Measurements from ENCODE around the gene B4GALT5.
A peak's percentile ranks its signal among the peaks of the same experiment; 100 is the strongest.

The B4GALT5 gene

DNA sequence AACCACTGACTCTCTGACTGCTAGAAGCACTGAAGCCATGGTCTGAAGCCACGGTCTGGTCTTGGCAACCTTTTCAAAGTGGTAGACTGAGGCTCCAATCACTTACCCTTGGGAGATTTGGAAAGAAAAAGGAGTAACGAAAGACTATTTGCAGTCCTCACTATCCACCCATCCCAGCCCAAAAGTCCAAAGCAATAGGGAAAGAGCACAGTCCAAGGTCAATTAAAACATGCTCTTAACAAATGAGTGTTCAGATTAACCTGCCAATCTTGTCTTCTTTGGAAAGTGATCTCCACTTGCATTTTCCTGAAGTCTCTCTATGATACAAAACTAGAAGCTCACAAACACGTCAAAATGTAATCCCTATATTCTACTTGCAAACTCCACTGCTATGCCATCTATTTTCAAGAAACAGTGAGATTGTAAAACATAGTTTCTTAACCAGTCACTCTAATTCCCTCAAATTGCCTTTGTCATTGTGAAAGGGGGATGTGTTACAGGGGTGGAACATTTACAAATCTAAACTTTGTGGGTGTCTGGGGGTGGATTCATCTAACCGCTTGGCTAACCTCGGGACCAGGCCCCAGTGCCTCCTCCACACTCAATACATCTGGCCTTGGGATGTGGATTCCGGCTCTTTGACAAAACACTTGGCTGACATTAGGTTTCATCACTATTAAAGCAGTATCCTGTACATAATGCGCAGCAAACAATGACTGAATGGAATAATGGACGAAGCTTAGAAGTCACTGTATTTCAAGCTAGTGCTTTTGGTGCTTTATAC lies 56.4 kb downstream of the B4GALT5 start:
- ChIA-PET CTCF (interaction anchor here (1.0 to 1.2 kb wide), 2 partner anchors 22 to 42 kb away, joined by 3 to 4 read pairs; no protein-coding TSS in a partner anchor), POLR2A (no interaction called here)
- no peak for TF ChIP-seq CTCF (IDR thresholded peaks at IDR 0.05; ENCODE audit: insufficient read depth, low read length, missing control alignments)
- no peak overlapping the region for H3K4me3 ChIP-seq (ENCODE audit: low read depth, low read length)
- DNase-seq (ENCODE audit: low read depth, low spot score): no peak

GRCh38 chr20:49656304-49656703 lies 57.4 kb downstream of the B4GALT5 start:
- ChIA-PET CTCF (interaction anchor here (1.2 kb wide), 1 partner anchor 14 kb away, joined by 3 read pairs; no protein-coding TSS in a partner anchor), POLR2A (no interaction called here)
- H3K4me3 ChIP-seq (ENCODE audit: low read depth, low read length): no peak overlapping the region
- no peak for TF ChIP-seq CTCF (IDR thresholded peaks at IDR 0.05; ENCODE audit: insufficient read depth, low read length, missing control alignments)
- DNase-seq (ENCODE audit: low read depth, low spot score): no peak

- DNase-seq (ENCODE audit: low read depth, low spot score): no peak
- CTCF ChIA-PET: no interaction called here
- POLR2A ChIA-PET: no interaction called here
- TF ChIP-seq CTCF (IDR thresholded peaks at IDR 0.05; ENCODE audit: insufficient read depth, low read length, missing control alignments): no peak
- no peak overlapping the region for H3K4me3 ChIP-seq (ENCODE audit: low read depth, low read length)
These were observed 59.7 kb downstream of the B4GALT5 start for GRCh38 chr20:49653925-49654434.

GRCh38 chr20:49649672-49650071 lies 64.0 kb downstream of the B4GALT5 start:
- DNase-seq (ENCODE audit: low read depth, low spot score): no peak
- no peak overlapping the region for H3K4me3 ChIP-seq (ENCODE audit: low read depth, low read length)
- no peak for TF ChIP-seq CTCF (IDR thresholded peaks at IDR 0.05; ENCODE audit: insufficient read depth, low read length, missing control alignments)
- ChIA-PET POLR2A (no interaction called here), CTCF (interaction anchor here (1.8 kb wide), 1 partner anchor 197 kb away, joined by 6 read pairs; no protein-coding TSS in a partner anchor)

- no peak for TF ChIP-seq CTCF (IDR thresholded peaks at IDR 0.05; ENCODE audit: insufficient read depth, low read length, missing control alignments)
- no peak overlapping the region for H3K4me3 ChIP-seq (ENCODE audit: low read depth, low read length)
- CTCF ChIA-PET: interaction anchor here (1.5 to 1.8 kb wide), 2 partner anchors 37 to 199 kb away, joined by 3 to 6 read pairs; no protein-coding TSS in a partner anchor
- DNase-seq (ENCODE audit: low read depth, low spot score): peak; percentile 33
- POLR2A ChIA-PET: no interaction called here
These were observed 66.1 kb downstream of the B4GALT5 start for GRCh38 chr20:49647550-49647949.

GRCh38 chr20:49646528-49646927 lies 67.2 kb downstream of the B4GALT5 start:
- ChIA-PET CTCF (interaction anchor here (1.5 to 1.7 kb wide), 2 partner anchors 36 to 200 kb away, joined by 3 to 8 read pairs; no protein-coding TSS in a partner anchor), POLR2A (no interaction called here)
- no peak overlapping the region for H3K4me3 ChIP-seq (ENCODE audit: low read depth, low read length)
- DNase-seq (ENCODE audit: low read depth, low spot score): no peak
- no peak for TF ChIP-seq CTCF (IDR thresholded peaks at IDR 0.05; ENCODE audit: insufficient read depth, low read length, missing control alignments)
